K562 (cell line): ENCODE measurements around the gene CFAP410. TPM values are rescaled to one million over a fixed set of nuclear protein-coding genes. Genes with fewer than 3 reads are reported as not detected.

Experiments used
- ATAC-seq: fragments of 200-7000 bp; cut with Tn5 transposase; 3 replicates; pipeline ENCODE4 v1.9.1; 2020; ENCODE audit warnings: moderate library complexity
- BruUV-seq: library from RNA; stranded (reverse); fragments of 400-500 nt; replicated peaks from 2 replicates; lab custom pipeline; 2021; lab: Mats Ljungman, UMichigan
- CTCF ChIA-PET: fragments of 300-600 bp; formaldehyde crosslinking; extraction: SDS; loops from one replicate; lab custom pipeline; 2021; ENCODE audit warnings: low intra/inter-chr PET ratio; lab: Yijun Ruan, JAX
- POLR2A ChIA-PET: fragments of 300-600, 350-650 bp; sonication (Branson Sonifier 250); formaldehyde crosslinking; extraction: SDS; loops from one replicate; lab custom pipeline; 2021; ENCODE audit warnings: antibody characterized with exemption, inconsistent platforms; lab: Yijun Ruan, JAX
- DNase-seq, 4 experiments: peaks; one replicate each; pipeline versions ENCODE4 v3.0.0 to v3.0.0-alpha.2; 2011 to 2018; ENCODE audit warnings: low spot score in 3 of 4, mixed read lengths in 3 of 4; ENCODE audit errors: extremely low read depth in 1 of 4
- FAIRE-seq: peaks from 2 replicates; lab custom pipeline; 2011; peaks lifted over from hg19 to GRCh38; lab: Jason Lieb, UNC
- H2AFZ ChIP-seq: 2 replicates; pipeline ENCODE4 v1.6.0; 2011; ENCODE audit warnings: low read depth, low read length, control low read depth, inconsistent platforms
- H3K27ac ChIP-seq: fragments of 200-600 bp; 3 replicates; pipeline ENCODE4 v1.8.0; 2011; ENCODE audit warnings: low read depth, mild to moderate bottlenecking, control low read depth, inconsistent platforms, low read length, moderate library complexity, mixed read lengths; ENCODE audit errors: extremely low read depth
- H3K27me3 ChIP-seq, 2 experiments: fragments of 300-600 bp in 1 of 2; 2 replicates in 1 of 2; 3 replicates in 1 of 2; pipeline versions ENCODE4 v1.6.0 to v1.8.0; 2011; ENCODE audit warnings: inconsistent platforms in 2 of 2, low read length in 2 of 2, mild to moderate bottlenecking in 1 of 2, mixed read lengths in 1 of 2, moderate library complexity in 1 of 2; ENCODE audit not compliant: control insufficient read depth in 2 of 2, insufficient read depth in 2 of 2
- H3K36me3 ChIP-seq: fragments of 300-600 bp; 3 replicates; pipeline ENCODE4 v1.8.0; 2011; ENCODE audit warnings: mild to moderate bottlenecking, low read length, inconsistent platforms; ENCODE audit not compliant: control insufficient read depth, insufficient read depth
- H3K4me1 ChIP-seq, 2 experiments: fragments of 200-600 bp in 1 of 2; replicated peaks in 1 of 2; 2 replicates in 1 of 2; 3 replicates in 1 of 2; pipeline versions ENCODE4 v1.5.1 to v1.8.0; 2011; ENCODE audit warnings: inconsistent platforms in 2 of 2, low read length in 2 of 2, mild to moderate bottlenecking in 1 of 2, mixed read lengths in 1 of 2, moderate library complexity in 1 of 2; ENCODE audit not compliant: control insufficient read depth in 2 of 2, insufficient read depth in 2 of 2
- H3K4me2 ChIP-seq: 2 replicates; pipeline ENCODE4 v1.6.1; 2011; ENCODE audit warnings: low read length, control low read depth, inconsistent platforms, mixed read lengths; ENCODE audit not compliant: insufficient read depth
- H3K4me3 ChIP-seq: fragments of 200-600 bp; sonication (generic), shearing (Covaris generic); 2 replicates; pipeline ENCODE4 v1.5.1; 2016; ENCODE audit warnings: control low read depth, inconsistent platforms
- H3K79me2 ChIP-seq: fragments of 200-600 bp; 3 replicates; pipeline ENCODE4 v1.8.0; 2011; ENCODE audit warnings: low read length, inconsistent platforms; ENCODE audit not compliant: control insufficient read depth, insufficient read depth
- H3K9ac ChIP-seq, 2 experiments: 2 replicates each; pipeline versions ENCODE4 v1.6.0 to v1.6.1; 2011; ENCODE audit warnings: low read depth in 2 of 2, low read length in 2 of 2, control low read depth in 1 of 2, inconsistent platforms in 1 of 2, mild to moderate bottlenecking in 1 of 2, mixed read lengths in 1 of 2; ENCODE audit not compliant: insufficient read depth in 1 of 2
- H3K9me1 ChIP-seq: one replicate; pipeline ENCODE4 v1.6.0; 2011; ENCODE audit warnings: inconsistent platforms, mild to moderate bottlenecking, low read length, moderate library complexity; ENCODE audit not compliant: control insufficient read depth, insufficient read depth
- H3K9me3 ChIP-seq: replicated peaks from 2 replicates; pipeline ENCODE4 v1.5.1; 2011; ENCODE audit warnings: low read depth, low read length, inconsistent platforms; ENCODE audit not compliant: control insufficient read depth, insufficient read depth
- H4K20me1 ChIP-seq: replicated peaks from 2 replicates; pipeline ENCODE4 v1.6.1; 2011; ENCODE audit warnings: low read length, inconsistent platforms, mixed read lengths; ENCODE audit not compliant: control insufficient read depth, insufficient read depth
- C11orf30 ChIP-seq: fragments of 450-650 bp; IDR thresholded peaks from 2 replicates; pipeline ENCODE4 v1.6.1; 2016; ENCODE audit warnings: low read depth, mild to moderate bottlenecking
- HNRNPLL ChIP-seq: fragments of 200-400 bp; formaldehyde crosslinking; IDR thresholded peaks from 2 replicates; pipeline ENCODE4 v1.6.1; 2017; ENCODE audit warnings: low read length, low read depth, mild to moderate bottlenecking; ENCODE audit not compliant: poor library complexity, severe bottlenecking
- NFIC ChIP-seq: fragments of 450-650 bp; IDR thresholded peaks from 2 replicates; pipeline ENCODE4 v1.6.1; 2017; ENCODE audit warnings: mild to moderate bottlenecking, inconsistent platforms
- TRIM28 ChIP-seq: fragments of 450-650 bp; IDR thresholded peaks from 2 replicates; pipeline ENCODE4 v1.6.1; 2017
- WGBS: fragments of 100-300 bp; shearing (Covaris generic); methylation state at CpG from one replicate; pipeline ENCODE4 v1.1.6; 2016; ENCODE audit warnings: low coverage, mixed read lengths; ENCODE audit not compliant: insufficient coverage; ENCODE audit errors: missing lambda C conversion rate; 5-methylcytosine and 5-hydroxymethylcytosine counted together
- in situ Hi-C: fragments of 300-500 bp; cut with MboI; formaldehyde crosslinking; loops from 4 replicates; pipeline ENCODE4 v1.15.0; 2018; ENCODE audit warnings: inconsistent platforms, mixed read lengths
- intact Hi-C: fragments of 100-400 bp; cut with micrococcal nuclease; formaldehyde crosslinking; loops from 2 replicates; pipeline ENCODE4 v1.14.2; 2022
- polyA plus RNA-seq, 8 experiments: library from polyadenylated mRNA; depleted of rRNA in 4 of 8; stranded (reverse) in 5 of 8; unstranded in 3 of 8; fragments of >200 nt; fragmentation: Nextera tagmentation in 2 of 8; fragmentation: Illumina TruSeq in 1 of 8; extraction: Ambion mirVana in 2 of 8; extraction: Trizol in 1 of 8; gene quantifications; 2 replicates each; pipeline versions ENCODE4 v1.2.1 to v1.2.3, GENCODE V29; 2011 to 2014; ENCODE audit warnings: inconsistent platforms in 1 of 8, missing spikeins in 1 of 8
- total RNA-seq, 7 experiments: library from RNA; depleted of rRNA in 6 of 7; stranded (reverse); fragments of >200 nt in 6 of 7; fragmentation: Illumina TruSeq in 2 of 7; extraction: Trizol in 2 of 7; gene quantifications; 2 replicates each; pipeline versions ENCODE4 v1.2.1 to v1.2.3, GENCODE V29; 2011 to 2021; ENCODE audit warnings: low replicate concordance in 1 of 7
- TF ChIP-seq, protein P1 (sequence below), 3 experiments: IDR thresholded peaks in 2 of 3; conservative IDR thresholded peaks in 1 of 3; 2 replicates each; pipeline ENCODE4 v1.5.1; 2011 to 2012; ENCODE audit warnings: low read length in 3 of 3, mild to moderate bottlenecking in 3 of 3, control low read depth in 2 of 3, improper control_type of control experiment in 1 of 3, inconsistent platforms in 1 of 3, low read depth in 1 of 3, mixed read lengths in 1 of 3, moderate library complexity in 1 of 3; ENCODE audit not compliant: insufficient read depth in 2 of 3
- TF ChIP-seq, protein P2 (sequence below): fragments of 250-450 bp; sonication (Bioruptor Pico); IDR thresholded peaks from 2 replicates; pipeline ENCODE4 v1.4.0; 2020

CFAP410 gene
- total and polyA plus RNA-seq, 9 of the 15 experiments (the other 6 are each of a cell fraction or from before 2014, with no cell fraction given): 0.07 to 17.3 (median 2.3) TPM

DNA sequence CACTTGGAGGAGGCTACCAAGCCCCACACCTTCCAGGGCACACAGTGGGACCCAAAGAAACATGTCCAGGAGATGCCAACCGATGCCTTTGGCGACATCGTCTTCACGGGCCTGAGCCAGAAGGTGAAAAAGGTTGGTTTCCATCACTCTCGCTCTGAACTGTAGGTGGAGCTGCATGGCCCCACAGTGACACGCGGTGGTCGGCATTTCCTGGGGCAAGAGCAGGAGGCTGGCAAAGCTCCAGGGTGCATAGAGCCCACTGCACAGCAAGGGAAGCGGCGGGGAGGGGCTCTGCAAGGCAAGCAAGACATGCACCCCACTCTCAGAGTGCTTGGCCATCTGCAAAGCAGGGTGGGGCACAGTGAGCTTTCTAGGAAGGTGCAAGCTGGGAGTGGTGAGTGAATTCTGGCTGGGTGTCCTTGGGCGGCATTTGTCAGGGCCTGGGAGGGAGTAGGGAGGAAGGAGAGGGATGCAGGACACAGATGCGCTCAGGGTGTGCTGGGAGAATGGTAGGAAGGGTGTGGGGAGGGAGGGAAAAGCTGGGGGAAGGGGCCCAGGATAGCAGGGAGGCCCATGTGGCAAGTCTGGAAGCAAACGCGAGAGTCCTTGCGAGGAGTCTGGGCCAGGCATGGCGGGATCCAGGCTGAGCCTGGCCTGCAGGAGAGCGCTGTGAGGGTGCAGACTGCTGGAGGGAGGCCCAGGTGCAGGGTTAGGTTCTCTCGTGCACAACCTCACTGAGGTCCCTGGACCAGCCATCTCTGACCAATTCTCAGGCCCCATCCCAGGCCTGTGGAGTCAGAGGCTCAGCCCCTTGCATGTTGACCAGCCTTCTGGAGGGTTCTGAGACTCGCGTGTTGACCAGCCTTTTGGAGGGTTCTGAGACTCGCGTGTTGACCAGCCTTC lies 25.2 kb upstream of the CFAP410 start:
- in situ Hi-C loops: no loop called here
- no peaks in the 10 kb centered on the region; the same call in 1 of the 2 replicates for H4K20me1 ChIP-seq
- H3K9me1 ChIP-seq: no peaks in the 10 kb centered on the region
- DNase-seq (no peak), ATAC-seq (no peak), FAIRE-seq (no peak)
- under 1% methylated on average over 22 of the region's 22 CpGs for WGBS
- no peaks in the 10 kb centered on the region for H3K36me3 ChIP-seq
- BruUV-seq: no TSS peak
- CTCF ChIA-PET: interaction anchor here (0.6 kb wide), 1 partner anchor 29 kb away, joined by 3 read pairs; no protein-coding TSS in a partner anchor
- POLR2A ChIA-PET: interaction anchor here (0.6 to 1.6 kb wide), 2 partner anchors 19 to 319 kb away, joined by 3 to 5 read pairs; no protein-coding TSS in a partner anchor
- H3K4me2 ChIP-seq: no peak overlapping the region
- no peak overlapping the region for H3K4me3 ChIP-seq
- no peaks in the 10 kb centered on the region for H3K79me2 ChIP-seq
- H2AFZ ChIP-seq: no peak overlapping the region
- H3K27ac ChIP-seq: no peak overlapping the region
- peaks cover 23 to 72% of the 10 kb centered on the region in 2 experiments; a peak in 4 of 5 replicates for H3K27me3 ChIP-seq
- intact Hi-C loops: no loop called here
- peaks cover 0 to 21% of the 10 kb centered on the region in 2 experiments; a peak in 2 of 5 replicates for H3K4me1 ChIP-seq
- no peak overlapping the region for H3K9ac ChIP-seq
- H3K9me3 ChIP-seq: 0 out of 2 replicates have a peak, but pooled peaks cover 1% of the 10 kb centered on the region
- TF ChIP-seq C11orf30 (no peak), HNRNPLL (peak; percentile 22), TRIM28 (no peak), NFIC (peak; percentile 7; the same call in 1 of the 2 replicates)
- TF ChIP-seq, protein P1, sequence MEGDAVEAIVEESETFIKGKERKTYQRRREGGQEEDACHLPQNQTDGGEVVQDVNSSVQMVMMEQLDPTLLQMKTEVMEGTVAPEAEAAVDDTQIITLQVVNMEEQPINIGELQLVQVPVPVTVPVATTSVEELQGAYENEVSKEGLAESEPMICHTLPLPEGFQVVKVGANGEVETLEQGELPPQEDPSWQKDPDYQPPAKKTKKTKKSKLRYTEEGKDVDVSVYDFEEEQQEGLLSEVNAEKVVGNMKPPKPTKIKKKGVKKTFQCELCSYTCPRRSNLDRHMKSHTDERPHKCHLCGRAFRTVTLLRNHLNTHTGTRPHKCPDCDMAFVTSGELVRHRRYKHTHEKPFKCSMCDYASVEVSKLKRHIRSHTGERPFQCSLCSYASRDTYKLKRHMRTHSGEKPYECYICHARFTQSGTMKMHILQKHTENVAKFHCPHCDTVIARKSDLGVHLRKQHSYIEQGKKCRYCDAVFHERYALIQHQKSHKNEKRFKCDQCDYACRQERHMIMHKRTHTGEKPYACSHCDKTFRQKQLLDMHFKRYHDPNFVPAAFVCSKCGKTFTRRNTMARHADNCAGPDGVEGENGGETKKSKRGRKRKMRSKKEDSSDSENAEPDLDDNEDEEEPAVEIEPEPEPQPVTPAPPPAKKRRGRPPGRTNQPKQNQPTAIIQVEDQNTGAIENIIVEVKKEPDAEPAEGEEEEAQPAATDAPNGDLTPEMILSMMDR (IDR thresholded peaks at IDR 0.05 in 2 of 3, conservative IDR thresholded peaks at IDR 0.05 in 1 of 3; ENCODE audit: insufficient read depth in 2 of 3, low read depth in 1 of 3, low read length in 3 of 3): 0 out of 6 replicates have a peak, but pooled peaks of 1 of the 3 experiments have one; percentile 15
- TF ChIP-seq, protein P2, sequence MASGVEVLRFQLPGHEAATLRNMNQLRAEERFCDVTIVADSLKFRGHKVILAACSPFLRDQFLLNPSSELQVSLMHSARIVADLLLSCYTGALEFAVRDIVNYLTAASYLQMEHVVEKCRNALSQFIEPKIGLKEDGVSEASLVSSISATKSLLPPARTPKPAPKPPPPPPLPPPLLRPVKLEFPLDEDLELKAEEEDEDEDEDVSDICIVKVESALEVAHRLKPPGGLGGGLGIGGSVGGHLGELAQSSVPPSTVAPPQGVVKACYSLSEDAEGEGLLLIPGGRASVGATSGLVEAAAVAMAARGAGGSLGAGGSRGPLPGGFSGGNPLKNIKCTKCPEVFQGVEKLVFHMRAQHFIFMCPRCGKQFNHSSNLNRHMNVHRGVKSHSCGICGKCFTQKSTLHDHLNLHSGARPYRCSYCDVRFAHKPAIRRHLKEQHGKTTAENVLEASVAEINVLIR (CRISPR knock-in tag): no peak
- TF ChIP-seq, all 486 proteins: peak for 3
